ENCODE measurements around the gene HDAC5.
A peak's percentile ranks its signal among the peaks of the same experiment; 100 is the strongest.
"Not testable (repeated sequence)": the region's sequence is repeated elsewhere in the genome, so short reads cannot be mapped to it uniquely, and the experiment has no call there.

Gene HDAC5

DNA sequence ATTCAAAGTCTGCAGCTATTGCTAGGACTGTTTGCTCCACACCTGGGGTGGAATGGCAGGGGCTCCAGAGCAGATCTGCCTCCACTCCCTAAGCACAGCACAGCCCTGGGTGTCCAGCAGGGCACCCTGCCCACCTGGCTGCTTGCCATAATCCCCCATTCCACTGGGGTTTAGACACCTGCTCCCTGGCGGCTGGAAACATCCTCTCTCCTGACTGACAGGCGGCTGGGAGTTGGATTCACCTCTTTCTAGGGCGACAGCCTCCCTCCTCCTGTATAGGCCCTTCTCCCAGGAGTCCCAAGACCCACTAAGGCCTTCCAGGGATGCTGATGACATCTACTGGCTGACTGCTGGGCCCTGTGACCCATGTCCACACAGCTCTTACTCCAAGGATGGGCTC, 18.0 kb downstream of the HDAC5 start:
- Histone ChIP-seq H3K36me3 (ENCODE audit: control insufficient read depth, insufficient read depth, low read length) (peaks cover 4% of the 10 kb centered on the region), H3K9ac (ENCODE audit: low read length) (no peak overlapping the region)

DNA sequence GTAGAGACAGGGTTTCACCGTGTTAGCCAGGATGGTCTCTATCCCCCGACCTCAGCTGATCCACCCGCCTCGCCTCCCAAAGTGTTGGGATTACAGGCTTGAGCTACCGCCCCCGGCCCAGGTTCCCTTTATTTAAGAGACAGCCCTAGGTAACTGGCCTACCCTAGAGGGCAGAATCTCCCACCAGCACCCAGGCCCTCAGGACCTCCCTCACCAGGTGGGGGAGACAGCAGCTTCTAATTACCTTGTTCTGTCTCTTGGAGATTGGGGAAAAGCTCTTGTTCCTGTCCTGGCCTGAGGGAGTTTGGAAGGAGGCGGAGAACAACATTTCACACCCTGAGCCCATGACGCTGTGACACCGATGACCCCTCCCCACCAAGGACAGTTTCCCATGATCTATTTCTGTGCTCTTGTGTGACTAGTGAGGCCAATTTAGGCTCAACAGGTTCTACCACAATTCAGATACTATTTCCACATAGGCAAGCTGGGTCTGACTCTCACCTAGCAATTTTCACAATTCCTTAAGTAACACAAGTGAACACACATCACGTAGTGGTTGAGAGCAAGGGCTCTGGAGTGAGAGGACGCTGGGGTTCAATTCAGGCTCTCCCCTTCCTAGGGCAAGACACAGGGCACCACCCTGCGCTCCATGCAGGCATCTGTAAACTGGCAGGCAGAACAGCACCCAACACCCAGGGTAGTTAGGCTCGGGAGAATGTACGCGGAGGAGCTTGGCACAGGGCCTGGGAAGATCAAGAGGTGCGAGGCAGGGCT, 20.4 kb downstream of the HDAC5 start:
- H3K4me1 ChIP-seq (ENCODE audit: control insufficient read depth, insufficient read depth, low read length), result peaks cover 3% of the 10 kb centered on the region
- H3K9me3 ChIP-seq (ENCODE audit: control insufficient read depth, low read length), result no peaks in the 10 kb centered on the region
- no peaks in the 10 kb centered on the region for H3K27me3 ChIP-seq (ENCODE audit: control insufficient read depth, insufficient read depth, low read length)
- no peak overlapping the region for H3K9ac ChIP-seq (ENCODE audit: low read length)
- no peaks in the 10 kb centered on the region for H3K36me3 ChIP-seq (ENCODE audit: control insufficient read depth, insufficient read depth, low read length)
- no peak overlapping the region for H3K4me3 ChIP-seq (ENCODE audit: low read length)

More for the DNA sequence above, 18.0 kb downstream of the HDAC5 start:
- no peak overlapping the region for H3K4me3 ChIP-seq (ENCODE audit: low read length)
- H3K27me3 ChIP-seq (ENCODE audit: control insufficient read depth, insufficient read depth, low read length), result no peaks in the 10 kb centered on the region
- peaks cover 25% of the 10 kb centered on the region for H3K4me1 ChIP-seq (ENCODE audit: control insufficient read depth, insufficient read depth, low read length)
- H3K9me3 ChIP-seq (ENCODE audit: control insufficient read depth, low read length), result no peaks in the 10 kb centered on the region

GRCh38 chr17:44101858-44102257, 21.6 kb downstream of the HDAC5 start:
- H3K4me3 ChIP-seq (ENCODE audit: low read length); H3K27me3 ChIP-seq (ENCODE audit: control insufficient read depth, insufficient read depth, low read length); H3K9ac ChIP-seq (ENCODE audit: low read length); H3K36me3 ChIP-seq (ENCODE audit: control insufficient read depth, insufficient read depth, low read length); H3K9me3 ChIP-seq (ENCODE audit: control insufficient read depth, low read length): not testable (repeated sequence)
- peaks cover 10% of the 10 kb centered on the region for H3K4me1 ChIP-seq (ENCODE audit: control insufficient read depth, insufficient read depth, low read length)

DNA sequence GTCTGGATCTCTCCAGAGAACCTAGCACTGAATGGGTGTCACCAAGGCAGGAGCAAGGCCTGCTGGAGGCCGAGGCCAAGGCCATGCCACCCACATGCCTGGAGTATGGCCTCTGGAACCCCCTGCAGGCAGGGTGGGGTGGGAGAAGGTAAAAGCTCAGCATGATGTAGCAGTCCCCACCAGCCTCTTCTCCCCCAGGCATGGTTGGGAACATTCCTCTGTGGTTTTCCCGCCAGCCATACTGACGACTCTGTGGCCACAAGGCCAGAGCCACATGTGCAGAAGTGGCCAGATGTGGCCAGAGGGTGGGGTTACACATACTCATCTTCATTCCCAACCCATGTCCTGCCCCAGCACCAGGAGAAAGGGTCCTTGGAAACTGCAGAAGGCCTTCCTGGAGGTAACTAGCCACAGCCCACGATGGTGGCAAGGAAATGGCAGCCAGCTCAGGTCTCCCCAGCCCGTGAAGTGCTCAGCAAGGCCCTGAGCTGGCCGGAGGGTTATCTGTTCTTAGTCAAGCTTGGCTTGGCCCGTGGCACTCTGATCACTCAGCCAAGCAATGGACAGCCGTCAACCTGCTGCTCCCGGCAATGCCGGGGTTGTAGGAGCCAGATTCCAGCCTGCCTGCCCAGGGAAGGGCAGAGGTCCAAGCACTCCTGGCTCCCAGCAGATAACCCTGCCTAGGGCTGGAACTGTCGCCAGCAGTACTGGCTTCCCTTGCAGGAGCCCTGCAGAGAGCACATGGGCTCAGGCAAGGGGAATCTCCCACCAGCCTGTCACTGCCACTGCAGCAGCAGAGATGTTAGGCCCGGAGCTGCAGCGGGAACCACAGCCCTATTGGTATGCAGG, 26.1 kb downstream of the HDAC5 start:
- Histone ChIP-seq H3K9ac (ENCODE audit: low read length) (no peak overlapping the region), H3K27me3 (ENCODE audit: control insufficient read depth, insufficient read depth, low read length) (no peaks in the 10 kb centered on the region), H3K9me3 (ENCODE audit: control insufficient read depth, low read length) (no peaks in the 10 kb centered on the region), H3K4me1 (ENCODE audit: control insufficient read depth, insufficient read depth, low read length) (peaks cover 17% of the 10 kb centered on the region), H3K36me3 (ENCODE audit: control insufficient read depth, insufficient read depth, low read length) (peaks cover 1% of the 10 kb centered on the region), H3K4me3 (ENCODE audit: low read length) (no peak overlapping the region)

DNA sequence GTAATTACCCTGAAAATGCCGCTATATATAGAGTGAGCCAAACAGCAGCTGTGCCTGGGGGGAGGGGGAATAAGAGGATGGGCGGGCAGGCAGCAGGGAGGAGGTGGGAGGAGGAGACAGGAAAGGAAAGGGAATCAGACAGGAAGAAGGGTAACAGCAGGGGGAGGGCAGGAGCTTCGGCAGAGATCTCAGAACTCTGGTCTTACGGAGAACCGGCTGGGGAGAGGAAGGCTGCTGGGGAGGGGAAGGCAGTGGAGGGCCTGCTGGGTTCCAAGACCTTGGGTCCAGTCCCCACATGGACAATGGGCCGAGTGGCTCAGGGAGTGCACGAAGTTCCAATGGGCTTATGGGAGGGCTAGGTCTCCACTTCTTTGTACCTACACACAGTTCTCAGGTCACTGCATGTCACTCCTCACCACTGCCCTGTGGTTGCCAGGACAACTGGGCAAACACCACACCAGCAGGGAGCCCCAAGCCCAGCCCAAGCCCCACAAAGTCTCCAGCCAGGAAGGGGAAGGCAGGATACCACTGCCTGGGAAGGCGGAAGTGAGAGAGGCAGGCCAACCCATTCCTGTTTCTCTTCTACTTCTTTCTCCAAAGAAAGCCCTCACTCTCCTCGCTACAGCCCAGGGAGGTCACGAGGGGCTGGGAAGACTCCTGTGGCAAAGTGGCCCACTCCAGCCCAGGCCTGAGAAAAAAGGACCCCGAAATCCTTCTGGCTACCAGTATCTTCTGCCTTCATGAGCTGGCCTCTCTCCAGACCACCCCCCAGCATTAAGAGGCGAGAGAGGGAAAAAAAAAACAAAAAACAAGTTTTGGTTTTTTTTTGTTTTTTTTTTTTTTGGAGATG, 27.6 kb downstream of the HDAC5 start:
- Histone ChIP-seq H3K4me1 (ENCODE audit: control insufficient read depth, insufficient read depth, low read length) (peaks cover 17% of the 10 kb centered on the region), H3K36me3 (ENCODE audit: control insufficient read depth, insufficient read depth, low read length) (peaks cover 5% of the 10 kb centered on the region), H3K9ac (ENCODE audit: low read length) (peak overlapping the region; percentile 43)

DNA sequence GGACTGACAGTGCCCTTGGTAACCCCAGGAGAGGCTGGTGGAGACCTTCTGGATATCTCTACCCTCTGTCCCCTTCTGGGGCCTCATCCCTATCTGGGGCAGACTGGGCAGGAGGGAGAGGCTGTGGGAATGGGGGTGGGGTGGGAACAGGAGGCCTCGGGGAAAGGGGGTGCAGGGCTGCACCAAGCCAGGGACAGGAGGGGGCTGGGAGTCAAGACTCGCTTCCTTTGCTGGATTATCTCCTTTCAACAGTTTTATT, 28.1 kb downstream of the HDAC5 start:
- Histone ChIP-seq H3K4me1 (ENCODE audit: control insufficient read depth, insufficient read depth, low read length) (peaks cover 17% of the 10 kb centered on the region), H3K36me3 (ENCODE audit: control insufficient read depth, insufficient read depth, low read length) (peaks cover 5% of the 10 kb centered on the region), H3K4me3 (ENCODE audit: low read length) (no peak overlapping the region), H3K9ac (ENCODE audit: low read length) (no peak overlapping the region), H3K9me3 (ENCODE audit: control insufficient read depth, low read length) (no peaks in the 10 kb centered on the region), H3K27me3 (ENCODE audit: control insufficient read depth, insufficient read depth, low read length) (no peaks in the 10 kb centered on the region)

More for the DNA sequence above, 27.6 kb downstream of the HDAC5 start:
- Histone ChIP-seq H3K4me3 (ENCODE audit: low read length) (no peak overlapping the region), H3K27me3 (ENCODE audit: control insufficient read depth, insufficient read depth, low read length) (no peaks in the 10 kb centered on the region), H3K9me3 (ENCODE audit: control insufficient read depth, low read length) (no peaks in the 10 kb centered on the region)

DNA sequence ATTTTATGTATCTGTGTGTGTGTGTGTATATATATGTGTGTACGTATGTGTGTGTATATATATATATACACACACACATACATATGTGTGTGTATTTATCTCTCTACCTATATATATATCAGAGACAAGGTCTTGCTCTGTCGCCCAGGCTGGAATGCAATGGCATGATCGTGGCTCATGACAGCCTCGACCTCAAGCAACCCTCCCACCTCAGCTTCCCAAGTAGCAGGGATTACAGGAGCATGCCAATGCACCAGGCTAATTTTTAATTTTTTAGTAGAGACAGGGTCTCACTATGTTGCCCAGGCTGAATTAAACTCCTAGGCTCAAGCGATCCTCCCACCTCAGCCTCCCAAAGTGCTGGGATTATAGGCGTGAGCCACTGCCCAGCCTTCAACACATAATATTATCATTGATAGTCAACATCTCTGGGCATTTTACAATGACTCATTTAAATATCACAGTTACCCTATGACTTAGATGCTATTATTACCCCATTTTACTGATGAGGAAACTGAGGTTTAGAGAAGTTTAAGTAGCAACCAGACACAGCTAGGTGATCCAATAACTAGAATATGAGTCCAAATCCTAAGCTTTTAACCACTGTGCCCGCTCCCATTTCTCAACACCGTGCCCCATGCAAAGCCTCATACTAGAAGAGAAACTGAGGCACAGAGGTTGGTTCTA, 28.6 kb downstream of the HDAC5 start:
- Histone ChIP-seq H3K36me3 (ENCODE audit: control insufficient read depth, insufficient read depth, low read length) (peaks cover 5% of the 10 kb centered on the region), H3K9me3 (ENCODE audit: control insufficient read depth, low read length) (no peaks in the 10 kb centered on the region), H3K9ac (ENCODE audit: low read length) (no peak overlapping the region), H3K4me3 (ENCODE audit: low read length) (no peak overlapping the region), H3K27me3 (ENCODE audit: control insufficient read depth, insufficient read depth, low read length) (no peaks in the 10 kb centered on the region), H3K4me1 (ENCODE audit: control insufficient read depth, insufficient read depth, low read length) (peaks cover 17% of the 10 kb centered on the region)

DNA sequence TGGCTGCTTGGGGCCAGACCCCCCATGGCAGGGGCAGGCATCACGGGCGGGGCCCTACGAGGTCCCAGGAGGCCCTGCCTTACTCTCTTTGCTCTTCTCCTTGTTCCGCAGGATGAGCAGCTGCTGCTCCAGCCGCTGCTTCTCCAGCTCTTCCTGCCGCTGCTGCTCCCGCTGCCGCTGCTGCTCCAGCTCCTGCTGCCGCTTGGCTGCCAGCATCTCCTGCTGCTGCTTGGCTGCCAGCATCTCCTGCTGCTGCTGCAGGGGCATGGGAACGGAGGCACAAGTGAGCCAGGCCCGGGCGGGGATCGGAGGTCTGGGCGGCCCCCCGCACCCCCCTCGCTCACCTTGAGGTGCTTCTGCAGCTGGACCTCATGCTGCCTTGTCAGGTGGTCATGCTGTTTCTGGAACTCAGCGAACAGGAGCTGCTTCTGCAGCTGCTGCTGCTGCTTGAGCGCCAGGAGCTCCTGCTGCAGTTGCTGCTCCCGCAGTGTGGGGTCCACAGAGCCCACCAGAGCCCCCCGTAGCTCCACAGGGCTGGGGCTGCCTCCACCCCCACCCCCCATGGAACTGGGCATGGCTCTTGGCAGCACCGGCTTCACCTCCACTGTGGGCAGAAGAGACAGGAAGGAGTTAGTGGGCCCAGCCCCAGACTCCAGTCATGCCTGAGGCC, 30.1 kb downstream of the HDAC5 start:
- Histone ChIP-seq H3K9me3 (ENCODE audit: control insufficient read depth, low read length) (no peaks in the 10 kb centered on the region), H3K27me3 (ENCODE audit: control insufficient read depth, insufficient read depth, low read length) (no peaks in the 10 kb centered on the region), H3K4me3 (ENCODE audit: low read length) (no peak overlapping the region), H3K9ac (ENCODE audit: low read length) (no peak overlapping the region), H3K36me3 (ENCODE audit: control insufficient read depth, insufficient read depth, low read length) (peaks cover 5% of the 10 kb centered on the region), H3K4me1 (ENCODE audit: control insufficient read depth, insufficient read depth, low read length) (peaks cover 17% of the 10 kb centered on the region)

DNA sequence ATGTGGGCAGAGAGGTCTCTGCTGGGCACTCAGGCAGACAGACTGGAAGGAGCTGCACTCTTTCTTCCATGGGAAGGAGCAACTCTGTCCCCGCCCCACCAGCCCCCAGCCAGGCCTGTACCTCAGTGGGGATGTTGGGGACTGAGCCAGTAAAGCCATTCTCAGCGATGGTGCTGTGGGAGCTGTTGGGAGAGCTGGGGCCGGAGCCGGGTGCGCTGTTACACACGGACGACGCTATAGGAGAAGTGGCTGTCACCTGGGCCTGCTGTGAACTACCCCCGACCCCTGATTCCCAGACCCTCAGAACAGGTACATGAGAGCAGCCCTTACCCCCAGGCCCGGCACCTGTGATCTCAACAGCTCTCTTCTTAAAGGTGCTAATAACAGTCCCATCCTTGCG, 31.4 kb downstream of the HDAC5 start:
- Histone ChIP-seq H3K9me3 (ENCODE audit: control insufficient read depth, low read length) (no peaks in the 10 kb centered on the region), H3K4me1 (ENCODE audit: control insufficient read depth, insufficient read depth, low read length) (peaks cover 7% of the 10 kb centered on the region), H3K4me3 (ENCODE audit: low read length) (no peak overlapping the region), H3K27me3 (ENCODE audit: control insufficient read depth, insufficient read depth, low read length) (no peaks in the 10 kb centered on the region), H3K9ac (ENCODE audit: low read length) (no peak overlapping the region), H3K36me3 (ENCODE audit: control insufficient read depth, insufficient read depth, low read length) (peaks cover 5% of the 10 kb centered on the region)

DNA sequence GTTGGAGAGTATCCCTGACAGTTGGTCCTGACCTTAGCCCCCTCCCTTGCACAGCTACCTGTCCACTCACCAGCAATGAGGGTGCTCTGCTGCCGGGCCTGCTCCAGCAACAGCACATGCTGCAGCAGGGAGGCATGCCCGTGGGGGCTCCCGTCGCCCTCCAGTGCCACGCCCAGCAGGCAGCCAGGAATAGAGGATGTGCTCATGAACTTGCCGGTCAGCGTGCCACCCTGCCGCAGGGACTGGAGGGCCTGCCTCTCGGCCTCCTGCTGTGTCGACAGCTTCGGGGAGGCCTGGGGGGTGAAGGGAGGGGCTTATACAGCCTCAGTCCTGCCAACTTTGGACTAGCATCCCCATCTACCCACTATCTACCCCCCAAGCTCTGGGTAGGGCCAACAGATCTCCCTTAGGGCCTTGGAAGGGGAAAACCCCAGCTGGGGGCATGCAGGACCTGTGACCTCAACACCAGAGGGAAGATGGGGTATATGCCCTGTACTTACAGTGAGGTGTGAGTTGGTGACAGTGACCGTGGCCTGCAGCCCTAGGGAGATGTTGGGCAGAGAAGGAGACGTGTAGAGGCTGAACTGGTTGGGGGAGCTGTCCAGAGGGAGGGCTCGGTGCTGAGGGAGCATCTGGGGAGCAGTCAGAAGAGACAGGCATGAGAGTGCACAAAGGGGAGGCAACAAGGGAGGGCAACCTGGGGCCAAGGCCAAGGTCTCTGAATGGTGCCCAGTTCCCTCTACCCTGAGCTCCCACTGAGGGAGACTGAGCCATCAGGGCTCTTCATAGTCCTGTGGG, 32.0 kb downstream of the HDAC5 start:
- Histone ChIP-seq H3K27me3 (ENCODE audit: control insufficient read depth, insufficient read depth, low read length) (no peaks in the 10 kb centered on the region), H3K4me1 (ENCODE audit: control insufficient read depth, insufficient read depth, low read length) (peaks cover 7% of the 10 kb centered on the region), H3K9me3 (ENCODE audit: control insufficient read depth, low read length) (no peaks in the 10 kb centered on the region), H3K9ac (ENCODE audit: low read length) (no peak overlapping the region), H3K4me3 (ENCODE audit: low read length) (no peak overlapping the region), H3K36me3 (ENCODE audit: control insufficient read depth, insufficient read depth, low read length) (peaks cover 5% of the 10 kb centered on the region)

DNA sequence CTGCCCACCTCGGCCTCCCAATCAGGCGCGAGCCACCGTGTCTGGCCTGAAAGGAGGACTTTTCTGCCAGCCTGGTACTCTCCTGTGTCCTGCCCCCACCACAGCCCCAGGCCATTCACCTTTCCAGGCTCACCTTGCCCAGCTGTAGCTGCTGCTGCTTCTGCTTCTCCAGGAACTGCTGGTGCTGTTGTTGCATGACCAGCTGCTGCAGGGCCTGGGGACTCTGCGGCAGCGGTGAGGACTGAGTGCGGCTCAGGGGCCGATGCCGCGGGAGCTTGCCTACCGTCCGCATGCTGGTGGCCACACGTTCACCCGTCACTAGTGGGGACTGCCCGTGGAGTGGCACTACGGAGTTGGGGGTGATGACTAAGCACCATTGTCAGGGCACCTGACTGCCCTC, 35.2 kb downstream of the HDAC5 start:
- no peaks in the 10 kb centered on the region for H3K9me3 ChIP-seq (ENCODE audit: control insufficient read depth, low read length)
- no peaks in the 10 kb centered on the region for H3K4me1 ChIP-seq (ENCODE audit: control insufficient read depth, insufficient read depth, low read length)
- H3K36me3 ChIP-seq (ENCODE audit: control insufficient read depth, insufficient read depth, low read length), result peaks cover 5% of the 10 kb centered on the region
- H3K9ac ChIP-seq (ENCODE audit: low read length), result no peak overlapping the region
- H3K4me3 ChIP-seq (ENCODE audit: low read length), result no peak overlapping the region
- no peaks in the 10 kb centered on the region for H3K27me3 ChIP-seq (ENCODE audit: control insufficient read depth, insufficient read depth, low read length)

Measured in mucosa of stomach (tissue), 1 donor.